GM13977 (cell line): ENCODE results near the gene YY1.
"Not testable (repeated sequence)": the region's sequence is repeated elsewhere in the genome, so short reads cannot be mapped to it uniquely, and the experiment has no call there.

Experiments used
- DNase-seq: peaks from one replicate; pipeline ENCODE4 v3.0.0; 2012; ENCODE audit warnings: low spot score
- in situ Hi-C: fragments of 300-500 bp; cut with MboI; formaldehyde crosslinking; loops from one replicate; pipeline ENCODE4 v1.12.0; 2022; ENCODE audit warnings: low sequenced_read_pairs, low pct_unique_long_range_greater_than_20kb, mixed read lengths, inconsistent platforms; ENCODE audit not compliant: unreplicated experiment
- TF ChIP-seq, protein P1 (sequence below): IDR thresholded peaks from 2 replicates; pipeline ENCODE4 v1.5.1; 2012; ENCODE audit warnings: mild to moderate bottlenecking, control low read depth; ENCODE audit not compliant: insufficient read depth; ENCODE audit errors: extremely low read depth, missing control alignments

YY1 gene

GRCh38 chr14:100283984-100284881, 45.3 kb downstream of the YY1 start:
- TF ChIP-seq, protein P1, sequence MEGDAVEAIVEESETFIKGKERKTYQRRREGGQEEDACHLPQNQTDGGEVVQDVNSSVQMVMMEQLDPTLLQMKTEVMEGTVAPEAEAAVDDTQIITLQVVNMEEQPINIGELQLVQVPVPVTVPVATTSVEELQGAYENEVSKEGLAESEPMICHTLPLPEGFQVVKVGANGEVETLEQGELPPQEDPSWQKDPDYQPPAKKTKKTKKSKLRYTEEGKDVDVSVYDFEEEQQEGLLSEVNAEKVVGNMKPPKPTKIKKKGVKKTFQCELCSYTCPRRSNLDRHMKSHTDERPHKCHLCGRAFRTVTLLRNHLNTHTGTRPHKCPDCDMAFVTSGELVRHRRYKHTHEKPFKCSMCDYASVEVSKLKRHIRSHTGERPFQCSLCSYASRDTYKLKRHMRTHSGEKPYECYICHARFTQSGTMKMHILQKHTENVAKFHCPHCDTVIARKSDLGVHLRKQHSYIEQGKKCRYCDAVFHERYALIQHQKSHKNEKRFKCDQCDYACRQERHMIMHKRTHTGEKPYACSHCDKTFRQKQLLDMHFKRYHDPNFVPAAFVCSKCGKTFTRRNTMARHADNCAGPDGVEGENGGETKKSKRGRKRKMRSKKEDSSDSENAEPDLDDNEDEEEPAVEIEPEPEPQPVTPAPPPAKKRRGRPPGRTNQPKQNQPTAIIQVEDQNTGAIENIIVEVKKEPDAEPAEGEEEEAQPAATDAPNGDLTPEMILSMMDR = no peak
- DNase-seq = no peak
- in situ Hi-C loops = no loop called here

GRCh38 chr14:100285021-100285912, 46.3 kb downstream of the YY1 start:
- TF ChIP-seq, protein P1 = peak; percentile 93
- DNase-seq = peak; percentile 97
- in situ Hi-C loops = no loop called here

GRCh38 chr14:100285913-100286400, 47.0 kb downstream of the YY1 start:
- TF ChIP-seq, protein P1 = no peak
- in situ Hi-C loops = no loop called here
- DNase-seq = no peak

DNA sequence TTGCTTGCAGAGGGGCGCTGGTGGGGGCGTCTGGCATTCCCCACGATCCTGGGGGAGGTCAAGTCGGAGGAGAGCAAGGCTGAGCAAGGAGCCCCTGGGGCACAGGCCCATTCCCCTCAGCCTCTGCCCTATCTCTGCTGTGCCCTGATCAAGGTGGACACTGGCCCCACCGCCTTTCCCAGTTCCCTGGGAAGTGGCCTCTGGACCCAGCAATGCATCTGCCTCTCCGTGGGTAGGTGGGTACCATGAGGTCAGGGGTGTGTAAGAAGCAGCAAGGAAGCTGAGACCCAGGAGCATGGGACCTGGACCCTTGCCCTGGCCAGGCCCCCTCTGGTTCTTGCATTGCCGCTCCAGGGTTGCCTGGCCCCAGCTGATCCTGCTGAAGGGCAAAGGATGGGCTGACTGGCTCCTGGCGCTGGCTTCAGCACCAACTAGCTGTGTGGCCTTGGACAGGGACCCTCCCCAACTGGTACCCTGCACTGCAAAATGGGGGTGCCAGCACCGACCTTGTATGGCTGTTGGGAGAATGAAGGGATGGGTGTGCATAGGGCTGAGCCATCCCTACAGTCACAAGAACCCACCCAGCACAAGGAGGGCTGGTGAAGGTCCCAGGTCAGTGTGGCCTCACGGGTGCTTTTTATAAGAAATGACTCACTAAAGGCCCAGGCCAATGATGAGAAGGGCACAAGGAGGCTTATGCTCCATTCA, 47.7 kb downstream of the YY1 start:
- DNase-seq = peak; percentile 15
- in situ Hi-C loops = no loop called here
- TF ChIP-seq, protein P1 = no peak

GRCh38 chr14:100287202-100287997, 48.5 kb downstream of the YY1 start:
- TF ChIP-seq, protein P1 = no peak
- DNase-seq = no peak
- in situ Hi-C loops = no loop called here

- in situ Hi-C loops = not testable (repeated sequence)
These were observed 49.0 kb downstream of the YY1 start for GRCh38 chr14:100287998-100288295.

More at GRCh38 chr14:100287998-100288295, 49.0 kb downstream of the YY1 start:
- not testable (repeated sequence) for DNase-seq
